Right cardiac atrium (tissue), 5 donors: ENCODE data around the gene FMN1. TPM values are rescaled to one million over a fixed set of nuclear protein-coding genes. Genes with fewer than 3 reads are reported as not detected.
A peak's percentile ranks its signal among the peaks of the same experiment; 100 is the strongest.

Experiments
- ATAC-seq, 2 donors: fragments of 200-7000 bp; cut with Tn5 transposase; one replicate each; pipeline versions ENCODE4 v1.8.0 to v1.9.1; 2020; ENCODE audit warnings: moderate library complexity in 2 of 2, mild to moderate bottlenecking in 1 of 2
- DNase-seq, 3 donors: peaks; one replicate each; pipeline ENCODE4 v3.0.0-alpha.2; 2020
- H3K27ac ChIP-seq: one replicate; pipeline ENCODE4 v1.5.1; 2013; ENCODE audit warnings: mild to moderate bottlenecking, low read length, control low read depth, moderate library complexity
- H3K27me3 ChIP-seq: one replicate; pipeline ENCODE4 v1.6.1; 2013; ENCODE audit not compliant: control insufficient read depth, insufficient read depth
- H3K4me1 ChIP-seq: one replicate; pipeline ENCODE4 v1.6.1; 2013; ENCODE audit warnings: low read length; ENCODE audit not compliant: control insufficient read depth, insufficient read depth
- H3K4me3 ChIP-seq: one replicate; pipeline ENCODE4 v1.5.1; 2013; ENCODE audit warnings: low read length, control low read depth
- H3K9me3 ChIP-seq: one replicate; pipeline ENCODE4 v1.6.1; 2013; ENCODE audit warnings: low read length; ENCODE audit not compliant: control insufficient read depth
- WGBS: extraction: QIAGEN DNeasy Blood & Tissue Kit; methylation state at CpG from one replicate; pipeline ENCODE4 v1.1.7; 2013; 5-methylcytosine and 5-hydroxymethylcytosine counted together
- intact Hi-C, 4 donors: fragments of 100-400 bp; cut with DNase I; formaldehyde crosslinking; loops; one replicate each; pipeline versions ENCODE4 v1.11.0 to v1.14.0; 2022 to 2023
- polyA plus RNA-seq: library from polyadenylated mRNA; stranded (reverse); fragments of 200-250 nt; gene quantifications from one replicate; pipeline ENCODE4 v1.2.3, GENCODE V29; 2013
- total RNA-seq, 4 donors: library from RNA; stranded (reverse); fragmentation: NEBNext Ultra II Directional; extraction: Animal tissue kit (Norgen Biotek cat#: 25700); gene quantifications; one replicate each; pipeline ENCODE4 v1.2.1, GENCODE V29; 2021
- donor health status: healthy with polysubstance abuse.
- donor health status: DM: no; HTN: yes; CAD: no.
- donor health status: DM: no; HTN: no; CAD: no.
- donor health status: DM: no; HTN: yes; CAD: no; lungs with severe emphysema.
- donor health status: DM: yes; HTN: yes; CAD: no.

The FMN1 gene
- total and polyA plus RNA-seq, 5 donors, result 0.63 to 8.5 (median 3.5) TPM

GRCh38 chr15:32739522-32740063 lies 454.9 kb downstream of the FMN1 start:
- Histone ChIP-seq H3K4me3 (no peak overlapping the region), H3K4me1 (no peaks in the 10 kb centered on the region), H3K9me3 (peaks cover 4% of the 10 kb centered on the region), H3K27ac (no peak overlapping the region), H3K27me3 (no peaks in the 10 kb centered on the region)
- DNase-seq (no peak), ATAC-seq (no peak)
- WGBS, result 76% methylated on average over 1 of the region's 1 CpG
- intact Hi-C loops, result loop anchor here in 1 of 4 donors (10.0 kb wide), 1 partner anchor 65 kb away; no protein-coding TSS in a partner anchor

- 79% methylated on average over 1 of the region's 1 CpG for WGBS
- DNase-seq, result no peak
Observed at GRCh38 chr15:32738666-32739065, 455.8 kb downstream of the FMN1 start.

GRCh38 chr15:32737304-32737703 lies 457.2 kb downstream of the FMN1 start:
- Histone ChIP-seq H3K4me3 (no peak overlapping the region), H3K4me1 (no peaks in the 10 kb centered on the region), H3K27me3 (no peaks in the 10 kb centered on the region), H3K9me3 (peaks cover 4% of the 10 kb centered on the region), H3K27ac (no peak overlapping the region)
- intact Hi-C loops, result loop anchor here in 1 of 4 donors (10.0 kb wide), 1 partner anchor 63 kb away; no protein-coding TSS in a partner anchor
- DNase-seq (no peak), ATAC-seq (no peak)
- 91% methylated on average over 4 of the region's 4 CpGs for WGBS

More at GRCh38 chr15:32738666-32739065, 455.8 kb downstream of the FMN1 start:
- Histone ChIP-seq H3K27me3 (no peaks in the 10 kb centered on the region), H3K4me1 (no peaks in the 10 kb centered on the region), H3K4me3 (no peak overlapping the region), H3K9me3 (peaks cover 4% of the 10 kb centered on the region), H3K27ac (no peak overlapping the region)
- intact Hi-C loops, result loop anchor here in 1 of 4 donors (10.0 kb wide), 1 partner anchor 64 kb away; no protein-coding TSS in a partner anchor
- ATAC-seq, result no peak

- Histone ChIP-seq H3K4me3 (no peak overlapping the region), H3K27ac (no peak overlapping the region), H3K27me3 (no peaks in the 10 kb centered on the region), H3K4me1 (no peaks in the 10 kb centered on the region), H3K9me3 (peaks cover 4% of the 10 kb centered on the region)
- ATAC-seq, result no peak
- WGBS, result 83% methylated on average over 2 of the region's 2 CpGs
- intact Hi-C loops, result loop anchor here in 1 of 4 donors (10.0 kb wide), 1 partner anchor 62 kb away; no protein-coding TSS in a partner anchor
- DNase-seq, result no peak
Observed at GRCh38 chr15:32736701-32737061, 457.8 kb downstream of the FMN1 start.

- 77% methylated on average over 2 of the region's 2 CpGs for WGBS
- Histone ChIP-seq H3K27me3 (no peaks in the 10 kb centered on the region), H3K4me3 (no peak overlapping the region), H3K27ac (no peak overlapping the region), H3K9me3 (peaks cover 4% of the 10 kb centered on the region), H3K4me1 (no peaks in the 10 kb centered on the region)
- DNase-seq (no peak), ATAC-seq (no peak)
- intact Hi-C loops, result loop anchor here in 1 of 4 donors (10.0 kb wide), 1 partner anchor 61 kb away; no protein-coding TSS in a partner anchor
Observed at GRCh38 chr15:32735989-32736700, 458.4 kb downstream of the FMN1 start.

GRCh38 chr15:32733281-32733680 lies 461.2 kb downstream of the FMN1 start:
- no peaks in the 10 kb centered on the region for H3K9me3 ChIP-seq
- no peaks in the 10 kb centered on the region for H3K4me1 ChIP-seq
- ATAC-seq, result no peak
- no peak overlapping the region for H3K4me3 ChIP-seq
- DNase-seq, result no peak
- intact Hi-C loops, result loop anchor here in 1 of 4 donors (10.0 kb wide), 1 partner anchor 58 kb away; no protein-coding TSS in a partner anchor
- no peaks in the 10 kb centered on the region for H3K27me3 ChIP-seq
- WGBS, result 47% methylated on average over 3 of the region's 3 CpGs
- H3K27ac ChIP-seq, result no peak overlapping the region

- Histone ChIP-seq H3K27me3 (no peaks in the 10 kb centered on the region), H3K27ac (no peak overlapping the region), H3K9me3 (no peaks in the 10 kb centered on the region), H3K4me1 (no peaks in the 10 kb centered on the region), H3K4me3 (no peak overlapping the region)
- 74% methylated on average over 6 of the region's 6 CpGs for WGBS
- no peak for DNase-seq
- intact Hi-C loops, result loop anchor here in 1 of 4 donors (10.0 kb wide), 1 partner anchor 58 kb away; no protein-coding TSS in a partner anchor
- no peak for ATAC-seq
Observed at GRCh38 chr15:32732574-32733157, 461.8 kb downstream of the FMN1 start.

GRCh38 chr15:32730677-32731654 lies 463.5 kb downstream of the FMN1 start:
- 43% methylated on average over 27 of the region's 27 CpGs for WGBS
- ATAC-seq, result no peak
- H3K27me3 ChIP-seq, result no peaks in the 10 kb centered on the region
- intact Hi-C loops, result loop anchor here in 1 of 4 donors (10.0 kb wide), 1 partner anchor 56 kb away; no protein-coding TSS in a partner anchor
- H3K4me1 ChIP-seq, result no peaks in the 10 kb centered on the region
- peak; percentile 20 to 64 (median 48) for DNase-seq
- H3K9me3 ChIP-seq, result no peaks in the 10 kb centered on the region
- H3K27ac ChIP-seq, result no peak overlapping the region
- H3K4me3 ChIP-seq, result no peak overlapping the region

GRCh38 chr15:32729700-32730395 lies 464.7 kb downstream of the FMN1 start:
- H3K27ac ChIP-seq, result no peak overlapping the region
- H3K27me3 ChIP-seq, result no peaks in the 10 kb centered on the region
- intact Hi-C loops, result loop anchor here in 1 of 4 donors (10.0 kb wide), 1 partner anchor 55 kb away; no protein-coding TSS in a partner anchor
- H3K4me1 ChIP-seq, result no peaks in the 10 kb centered on the region
- 82% methylated on average over 10 of the region's 10 CpGs for WGBS
- H3K4me3 ChIP-seq, result no peak overlapping the region
- ATAC-seq (no peak), DNase-seq (no peak)
- H3K9me3 ChIP-seq, result no peaks in the 10 kb centered on the region
